IPS DF 19.7 (cell line): ENCODE data around the gene DBF4B.
A peak's percentile ranks its signal among the peaks of the same experiment; 100 is the strongest.
"Not testable (repeated sequence)": the region's sequence is repeated elsewhere in the genome, so short reads cannot be mapped to it uniquely, and the experiment has no call there.

Source experiments
- DNase-seq: peaks from one replicate; pipeline ENCODE4 v3.0.0-alpha.2; 2013; ENCODE audit warnings: low read depth, low spot score

DBF4B gene

GRCh38 chr17:44726121-44726520 lies 17.7 kb downstream of the DBF4B start:
- DNase-seq = not testable (repeated sequence)

- no peak for DNase-seq
Measured at GRCh38 chr17:44733753-44734152, 25.3 kb downstream of the DBF4B start.

- no peak for DNase-seq
Measured at GRCh38 chr17:44734272-44734671, 25.8 kb downstream of the DBF4B start.

- DNase-seq = no peak
Measured at GRCh38 chr17:44736551-44737240, 28.2 kb downstream of the DBF4B start.

- peak; percentile 40 for DNase-seq
Measured at GRCh38 chr17:44738214-44738906, 29.9 kb downstream of the DBF4B start.

GRCh38 chr17:44741316-44741715 lies 32.9 kb downstream of the DBF4B start:
- no peak for DNase-seq

- no peak for DNase-seq
Measured at GRCh38 chr17:44745301-44745700, 36.8 kb downstream of the DBF4B start.

GRCh38 chr17:44745738-44746137 lies 37.3 kb downstream of the DBF4B start:
- not testable (repeated sequence) for DNase-seq

- no peak for DNase-seq
Measured at GRCh38 chr17:44747566-44747965, 39.1 kb downstream of the DBF4B start.

GRCh38 chr17:44749076-44749979 lies 40.9 kb downstream of the DBF4B start:
- DNase-seq = no peak

- DNase-seq = no peak
Measured at GRCh38 chr17:44749980-44750318, 41.5 kb downstream of the DBF4B start.

GRCh38 chr17:44751331-44751730 lies 42.9 kb downstream of the DBF4B start:
- no peak for DNase-seq

GRCh38 chr17:44751806-44752205 lies 43.3 kb downstream of the DBF4B start:
- no peak for DNase-seq

- DNase-seq = no peak
Measured at GRCh38 chr17:44752953-44753861, 44.7 kb downstream of the DBF4B start.

GRCh38 chr17:44754276-44754675 lies 45.8 kb downstream of the DBF4B start:
- DNase-seq = no peak

GRCh38 chr17:44755180-44755579 lies 46.7 kb downstream of the DBF4B start:
- not testable (repeated sequence) for DNase-seq

GRCh38 chr17:44757045-44757917 lies 48.8 kb downstream of the DBF4B start:
- DNase-seq = no peak

GRCh38 chr17:44757918-44758413 lies 49.5 kb downstream of the DBF4B start:
- no peak for DNase-seq

- DNase-seq = no peak
Measured at GRCh38 chr17:44758414-44759085, 50.1 kb downstream of the DBF4B start, which contains the start of gene ADAM11. Gene ADAM11 (plus strand): TSS chr17:44758988. CDS start chr17:44759200, 212 bp downstream.
